Kidney (tissue), 22 donors: ENCODE results near the gene TEAD1. TPM values are rescaled to one million over a fixed set of nuclear protein-coding genes. Genes with fewer than 3 reads are reported as not detected.

Source experiments
- DNase-seq, 5 donors: peaks; one replicate each; pipeline ENCODE4 v3.0.0-alpha.2; 2013 to 2020
- FAIRE-seq: peaks from 2 replicates; lab custom pipeline; 2012; peaks lifted over from hg19 to GRCh38; lab: Jason Lieb, UNC
- H3K27ac ChIP-seq, 2 donors: one replicate each; pipeline ENCODE4 v1.7.0; 2013; ENCODE audit warnings: low read depth in 2 of 2, low read length in 2 of 2, inconsistent platforms in 1 of 2
- H3K27me3 ChIP-seq: one replicate; pipeline ENCODE4 v1.7.1; 2013; ENCODE audit warnings: low read length, inconsistent platforms; ENCODE audit not compliant: control insufficient read depth, insufficient read depth
- H3K36me3 ChIP-seq, 3 donors: one replicate each; pipeline versions ENCODE4 v1.7.0 to v1.7.1; 2013; ENCODE audit warnings: low read length in 3 of 3, control low read depth in 1 of 3, inconsistent platforms in 1 of 3; ENCODE audit not compliant: insufficient read depth in 3 of 3, control insufficient read depth in 2 of 3
- H3K4me1 ChIP-seq, 3 donors: one replicate each; pipeline versions ENCODE4 v1.7.0 to v1.7.1; 2013; ENCODE audit warnings: low read length in 3 of 3, inconsistent platforms in 1 of 3, low read depth in 1 of 3; ENCODE audit not compliant: control insufficient read depth in 2 of 3, insufficient read depth in 2 of 3
- H3K4me3 ChIP-seq, 3 donors: one replicate each; pipeline versions ENCODE4 v1.7.0 to v1.8.1; 2013; ENCODE audit warnings: low read length in 3 of 3, control low read depth in 1 of 3, inconsistent platforms in 1 of 3
- H3K9ac ChIP-seq, 3 donors: one replicate each; pipeline versions ENCODE4 v1.7.0 to v1.7.1; 2013; ENCODE audit warnings: low read length in 3 of 3, control low read depth in 1 of 3, inconsistent platforms in 1 of 3
- H3K9me3 ChIP-seq, 3 donors: one replicate each; pipeline versions ENCODE4 v1.7.0 to v1.7.1; 2013; ENCODE audit warnings: low read length in 3 of 3, control low read depth in 1 of 3, inconsistent platforms in 1 of 3; ENCODE audit not compliant: control insufficient read depth in 2 of 3, insufficient read depth in 1 of 3
- intact Hi-C: fragments of 100-400 bp; cut with DNase I; formaldehyde crosslinking; loops from one replicate; pipeline ENCODE4 v1.11.1; 2022
- long read RNA-seq, 10 donors: library from polyadenylated mRNA in 1 of 10; unstranded in 1 of 10; transcript quantifications; one replicate each; pipeline ENCODE4 v2.0.0 and lab custom pipeline, GENCODE V29; 2021 to 2026
- polyA plus RNA-seq: library from polyadenylated mRNA; stranded (reverse); fragments of 350-450 nt; fragmentation: Illumina TruSeq; extraction: RNeasy Lipid Tissue Mini Kit (QIAGEN cat#74804); gene quantifications from one replicate; pipeline ENCODE4 v1.2.3, GENCODE V29; 2014; ENCODE audit warnings: low read depth, low replicate concordance; ENCODE audit not compliant: insufficient read depth
- total RNA-seq: library from RNA; stranded (reverse); fragmentation: NEBNext Ultra II Directional; extraction: Animal tissue kit (Norgen Biotek cat#: 25700); gene quantifications from one replicate; pipeline ENCODE4 v1.2.1, GENCODE V29; 2021
- TF ChIP-seq, protein P1 (sequence below): IDR thresholded peaks from 3 replicates; pipeline ENCODE4 v1.5.1; 2012; ENCODE audit warnings: mild to moderate bottlenecking, moderate library complexity, borderline replicate concordance; ENCODE audit not compliant: insufficient read depth; ENCODE audit errors: extremely low read depth
- donor health status: control.
- donor health status: control.
- donor health status: control.
- donor health status: control.
- donor health status: control.
- donor health status: DM: yes; HTN: yes; CAD: no.
- donor health status: Normal renal cell carcinoma (clear cell type).

Gene TEAD1
- total RNA-seq (77.2 TPM), polyA plus RNA-seq (7.6 TPM)
- long read RNA-seq, donor 1, partial matches to known transcripts: 0 of 1 reads
- long read RNA-seq, donor 1, other reads (novel, unspliced or antisense): 0 of 1 reads
- long read RNA-seq, donor 2, partial matches to known transcripts: 9 of 9 reads
- long read RNA-seq, donor 2, other reads (novel, unspliced or antisense): 0 of 9 reads
- long read RNA-seq, donor 3, full-length matches to known transcripts: 5 of 16 reads
- long read RNA-seq, donor 3, partial matches to known transcripts: 5 of 16 reads
- long read RNA-seq, donor 3, other reads (novel, unspliced or antisense): 6 of 16 reads
- long read RNA-seq, donor 4, partial matches to known transcripts: 7 of 8 reads
- long read RNA-seq, donor 4, other reads (novel, unspliced or antisense): 0 of 8 reads
- long read RNA-seq, donor 5: 0 reads
- long read RNA-seq, donor 6: 0 reads
- long read RNA-seq, donor 7, partial matches to known transcripts: 2 of 29 reads
- long read RNA-seq, donor 7, other reads (novel, unspliced or antisense): 24 of 29 reads
- long read RNA-seq, donor 8, full-length matches to known transcripts: 6 of 6 reads
- long read RNA-seq, donor 8, partial matches to known transcripts: 0 of 6 reads
- long read RNA-seq, donor 8, other reads (novel, unspliced or antisense): 0 of 6 reads
- long read RNA-seq, donor 9, partial matches to known transcripts: 0 of 1 reads
- long read RNA-seq, donor 9, other reads (novel, unspliced or antisense): 0 of 1 reads
- long read RNA-seq, donor 10, partial matches to known transcripts: 0 of 2 reads
- long read RNA-seq, donor 10, other reads (novel, unspliced or antisense): 0 of 2 reads

DNA sequence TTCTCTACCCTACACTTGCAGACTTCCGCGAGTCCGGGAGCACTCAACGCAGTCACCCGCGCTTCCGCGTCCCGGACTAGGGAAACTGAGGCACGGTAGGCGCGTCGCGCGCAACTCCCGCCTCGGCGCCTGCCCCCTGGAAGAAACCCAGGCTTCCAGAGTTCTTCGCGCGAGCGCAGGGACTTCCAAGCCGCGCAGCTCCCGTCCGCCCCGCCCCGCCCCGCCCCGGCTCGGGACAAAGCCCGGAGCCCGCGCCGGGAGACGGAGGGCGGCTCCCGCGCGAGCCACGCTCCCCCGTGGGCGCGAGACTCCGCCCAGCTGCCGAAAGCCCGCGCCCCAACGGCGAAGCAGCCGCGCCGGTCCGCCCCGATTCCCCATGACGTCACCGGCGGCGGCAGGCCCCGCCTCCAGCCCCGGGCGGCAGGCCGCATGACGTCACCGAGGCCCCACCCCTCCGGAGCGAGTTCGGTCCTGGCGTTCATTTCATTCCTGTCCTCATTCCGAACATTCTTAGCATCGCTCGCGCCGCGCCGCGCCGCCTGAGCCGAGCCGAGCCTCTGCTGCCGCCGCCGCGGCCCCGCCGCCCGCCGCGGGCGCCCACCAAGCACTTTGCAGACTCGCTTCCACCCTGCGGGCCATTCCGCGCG is at the start of gene TEAD1:
Gene TEAD1 (plus strand): TSS at position 498 of the 647 bp plus-strand sequence.
- H3K27me3 ChIP-seq: no peaks in the 10 kb centered on the region
- FAIRE-seq (no peak), DNase-seq (peak; percentile 97 to 99 (median 98))
- peak within 1 kb of the TSS; percentile 78 to 88 (median 81) for H3K9ac ChIP-seq
- no peaks in the 10 kb centered on the region for H3K9me3 ChIP-seq
- intact Hi-C loops: no loop called here
- TF ChIP-seq, protein P1, sequence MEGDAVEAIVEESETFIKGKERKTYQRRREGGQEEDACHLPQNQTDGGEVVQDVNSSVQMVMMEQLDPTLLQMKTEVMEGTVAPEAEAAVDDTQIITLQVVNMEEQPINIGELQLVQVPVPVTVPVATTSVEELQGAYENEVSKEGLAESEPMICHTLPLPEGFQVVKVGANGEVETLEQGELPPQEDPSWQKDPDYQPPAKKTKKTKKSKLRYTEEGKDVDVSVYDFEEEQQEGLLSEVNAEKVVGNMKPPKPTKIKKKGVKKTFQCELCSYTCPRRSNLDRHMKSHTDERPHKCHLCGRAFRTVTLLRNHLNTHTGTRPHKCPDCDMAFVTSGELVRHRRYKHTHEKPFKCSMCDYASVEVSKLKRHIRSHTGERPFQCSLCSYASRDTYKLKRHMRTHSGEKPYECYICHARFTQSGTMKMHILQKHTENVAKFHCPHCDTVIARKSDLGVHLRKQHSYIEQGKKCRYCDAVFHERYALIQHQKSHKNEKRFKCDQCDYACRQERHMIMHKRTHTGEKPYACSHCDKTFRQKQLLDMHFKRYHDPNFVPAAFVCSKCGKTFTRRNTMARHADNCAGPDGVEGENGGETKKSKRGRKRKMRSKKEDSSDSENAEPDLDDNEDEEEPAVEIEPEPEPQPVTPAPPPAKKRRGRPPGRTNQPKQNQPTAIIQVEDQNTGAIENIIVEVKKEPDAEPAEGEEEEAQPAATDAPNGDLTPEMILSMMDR: no peak
- H3K4me3 ChIP-seq: peak within 1 kb of the TSS; percentile 78 to 93 (median 81)
- peaks cover 0 to 18% (median 5%) of the 10 kb centered on the region in 3 donors for H3K4me1 ChIP-seq
- H3K36me3 ChIP-seq: no peaks in the 10 kb centered on the region
- H3K27ac ChIP-seq: peak within 1 kb of the TSS; percentile 86 to 92

DNA sequence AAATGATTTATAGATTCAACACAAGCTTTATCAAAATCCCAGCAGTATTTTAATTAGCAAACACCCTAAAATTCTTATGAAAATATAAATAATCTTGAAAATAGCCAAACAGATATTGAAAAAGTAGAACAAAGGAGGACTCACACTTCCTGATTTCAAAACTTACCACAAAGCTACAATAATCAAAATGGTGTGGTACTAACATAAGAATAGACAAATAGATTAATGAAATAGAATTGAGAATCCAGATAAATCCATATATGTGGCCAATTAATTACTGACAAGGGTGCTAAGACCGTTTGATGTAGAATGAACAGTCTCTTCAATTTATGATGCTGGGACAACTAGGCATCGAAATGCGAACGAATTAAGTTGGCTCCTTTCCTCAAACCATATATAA is 49.6 kb upstream of the TEAD1 start:
- no peaks in the 10 kb centered on the region for H3K4me1 ChIP-seq

DNA sequence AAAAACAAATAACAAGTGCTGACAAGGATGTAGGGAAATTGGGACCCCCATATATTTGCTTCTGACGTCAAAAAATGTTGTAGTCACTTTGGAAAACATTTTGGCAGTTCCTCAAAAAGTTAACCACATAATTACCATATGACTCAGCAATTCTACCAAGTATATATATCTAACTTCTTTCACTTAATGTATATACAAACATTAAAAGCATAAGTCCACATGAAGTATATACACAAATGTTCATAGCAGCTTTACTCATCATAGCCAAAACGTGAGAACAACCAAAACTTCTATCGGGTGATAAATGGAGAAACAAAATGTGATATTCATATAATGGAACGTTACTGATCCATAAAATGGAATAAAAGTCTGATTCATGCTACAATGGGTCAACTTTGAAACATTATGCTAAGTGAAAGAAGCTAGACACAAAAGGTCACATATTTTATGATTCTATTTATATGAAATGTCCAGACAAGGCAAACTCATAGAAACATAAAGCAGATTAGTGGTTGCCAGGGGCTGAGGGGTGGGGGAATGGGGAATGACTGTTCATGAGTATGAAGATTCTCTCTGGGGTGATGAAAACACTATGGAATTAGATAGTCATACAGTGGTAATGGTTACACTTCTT is 48.7 kb upstream of the TEAD1 start:
- Histone ChIP-seq H3K27ac (no peak overlapping the region), H3K9me3 (peaks cover 0 to 5% (median 3%) of the 10 kb centered on the region in 3 donors), H3K27me3 (no peaks in the 10 kb centered on the region), H3K9ac (no peak overlapping the region), H3K4me3 (no peak overlapping the region), H3K4me1 (no peaks in the 10 kb centered on the region), H3K36me3 (no peaks in the 10 kb centered on the region)
- TF ChIP-seq, protein P1: no peak
- intact Hi-C loops: no loop called here
- FAIRE-seq (no peak), DNase-seq (no peak)

More for the DNA sequence above, 49.6 kb upstream of the TEAD1 start:
- Histone ChIP-seq H3K27me3 (no peaks in the 10 kb centered on the region), H3K9me3 (peaks cover 0 to 5% (median 3%) of the 10 kb centered on the region in 3 donors), H3K4me3 (no peak overlapping the region), H3K27ac (no peak overlapping the region), H3K9ac (no peak overlapping the region), H3K36me3 (no peaks in the 10 kb centered on the region)
- intact Hi-C loops: no loop called here
- DNase-seq (no peak), FAIRE-seq (no peak)
- TF ChIP-seq, protein P1: no peak
